ENCODE results near the gene BLTP3A.

BLTP3A gene

DNA sequence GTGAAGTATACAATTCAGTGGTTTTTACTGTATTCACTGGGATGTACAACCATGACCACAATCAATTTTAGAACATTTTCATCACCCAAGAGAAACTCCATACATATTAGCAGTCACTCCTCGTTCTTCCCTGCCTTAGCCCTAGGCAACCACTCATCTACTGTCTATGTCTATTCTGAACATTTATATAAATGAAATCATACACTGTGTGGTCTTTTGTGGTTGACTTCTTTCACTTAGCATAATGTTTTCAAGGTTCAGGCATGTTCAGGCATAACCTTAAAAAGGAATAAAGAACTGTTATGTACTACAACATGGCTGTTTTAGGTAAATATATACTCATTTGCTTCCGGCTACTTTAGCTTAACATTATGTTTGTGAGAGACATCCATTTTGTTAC is 37.3 kb downstream of the BLTP3A start:
- no peak for DNase-seq (ENCODE audit: low spot score)

- DNase-seq (ENCODE audit: low spot score) = no peak
These were observed 41.1 kb downstream of the BLTP3A start for GRCh38 chr6:34832942-34833341.

- DNase-seq (ENCODE audit: low spot score) = no peak
These were observed 43.1 kb downstream of the BLTP3A start for GRCh38 chr6:34834789-34835518.

DNA sequence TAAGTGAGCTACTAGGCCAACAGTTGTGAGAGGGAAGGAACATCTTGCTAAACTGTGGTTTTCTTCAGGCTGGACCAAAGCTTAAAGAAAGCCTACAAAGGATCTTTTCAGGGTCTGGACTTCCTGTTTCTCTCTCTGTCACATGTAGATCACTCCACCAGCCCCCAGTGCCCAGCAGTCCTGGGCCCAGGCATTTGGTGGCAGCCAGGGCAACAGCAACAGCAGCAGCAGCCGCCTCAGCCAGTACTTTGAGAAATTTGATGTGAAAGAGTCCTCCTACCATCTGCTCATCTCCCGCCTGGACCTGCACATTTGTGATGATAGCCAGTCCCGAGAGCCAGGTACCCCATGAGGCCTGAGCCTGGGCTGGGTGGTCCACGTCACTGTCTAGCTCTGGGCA is 44.1 kb downstream of the BLTP3A start:
- no peak for DNase-seq (ENCODE audit: low spot score)

GRCh38 chr6:34836451-34836850 is 44.6 kb downstream of the BLTP3A start:
- no peak for DNase-seq (ENCODE audit: low spot score)

DNA sequence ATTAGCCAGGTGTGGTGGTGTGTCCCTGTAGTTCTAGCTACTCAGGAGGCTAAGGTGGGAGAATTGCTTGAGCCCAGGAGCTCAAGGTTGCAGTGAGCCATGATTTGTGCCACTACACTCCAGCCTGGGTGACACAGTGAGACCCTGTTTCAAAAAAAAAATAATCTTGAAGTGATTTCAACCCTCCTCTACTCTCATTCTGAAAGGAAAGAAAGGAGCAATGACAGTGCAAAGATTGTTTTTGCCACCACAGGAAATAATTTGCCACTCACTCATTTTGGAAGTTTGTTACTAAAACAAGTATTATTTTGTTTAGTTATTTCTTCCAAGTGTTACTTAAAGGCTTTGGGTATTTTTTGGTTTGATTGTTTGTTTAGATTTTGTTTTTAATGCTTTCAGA is 45.6 kb downstream of the BLTP3A start:
- no peak for DNase-seq (ENCODE audit: low spot score)

GRCh38 chr6:34839666-34840352 is 47.9 kb downstream of the BLTP3A start:
- no peak for DNase-seq (ENCODE audit: low spot score)
